Duodenal mucosa (tissue), 2 donors: ENCODE results near the gene NTF3.
"Not testable (repeated sequence)": the region's sequence is repeated elsewhere in the genome, so short reads cannot be mapped to it uniquely, and the experiment has no call there.

Experiments used
- H3K27ac ChIP-seq: one replicate; pipeline ENCODE4 v1.7.0; 2013; ENCODE audit warnings: low read depth, low read length
- H3K27me3 ChIP-seq, 2 donors: one replicate each; pipeline ENCODE4 v1.7.0; 2013; ENCODE audit warnings: low read length in 2 of 2, control low read depth in 1 of 2; ENCODE audit not compliant: insufficient read depth in 2 of 2, control insufficient read depth in 1 of 2
- H3K36me3 ChIP-seq, 2 donors: one replicate each; pipeline ENCODE4 v1.7.0; 2013; ENCODE audit warnings: low read length in 2 of 2, control low read depth in 1 of 2; ENCODE audit not compliant: insufficient read depth in 2 of 2, control insufficient read depth in 1 of 2
- H3K4me1 ChIP-seq, 2 donors: one replicate each; pipeline ENCODE4 v1.7.0; 2013; ENCODE audit warnings: low read length in 2 of 2, control low read depth in 1 of 2; ENCODE audit not compliant: insufficient read depth in 2 of 2, control insufficient read depth in 1 of 2
- H3K4me3 ChIP-seq, 2 donors: one replicate each; pipeline ENCODE4 v1.7.0; 2013; ENCODE audit warnings: low read length in 2 of 2, low read depth in 1 of 2
- H3K9ac ChIP-seq, 2 donors: one replicate each; pipeline ENCODE4 v1.7.0; 2013; ENCODE audit warnings: low read length in 2 of 2, low read depth in 1 of 2
- H3K9me3 ChIP-seq, 2 donors: one replicate each; pipeline ENCODE4 v1.7.0; 2013; ENCODE audit warnings: low read length in 2 of 2, control low read depth in 1 of 2; ENCODE audit not compliant: control insufficient read depth in 1 of 2

The NTF3 gene

GRCh38 chr12:5524116-5524768, 92.3 kb downstream of the NTF3 start:
- H3K4me3 ChIP-seq: no peak overlapping the region
- no peak overlapping the region for H3K27ac ChIP-seq
- no peaks in the 10 kb centered on the region for H3K9me3 ChIP-seq
- no peaks in the 10 kb centered on the region for H3K27me3 ChIP-seq
- no peaks in the 10 kb centered on the region for H3K36me3 ChIP-seq
- H3K9ac ChIP-seq: no peak overlapping the region
- H3K4me1 ChIP-seq: no peaks in the 10 kb centered on the region

GRCh38 chr12:5524769-5525436, 93.0 kb downstream of the NTF3 start:
- no peaks in the 10 kb centered on the region for H3K9me3 ChIP-seq
- H3K9ac ChIP-seq: no peak overlapping the region
- no peak overlapping the region for H3K27ac ChIP-seq
- no peaks in the 10 kb centered on the region for H3K27me3 ChIP-seq
- no peak overlapping the region for H3K4me3 ChIP-seq
- no peaks in the 10 kb centered on the region for H3K4me1 ChIP-seq
- no peaks in the 10 kb centered on the region for H3K36me3 ChIP-seq

GRCh38 chr12:5525783-5526367, 94.0 kb downstream of the NTF3 start:
- H3K9me3 ChIP-seq: no peaks in the 10 kb centered on the region
- H3K4me1 ChIP-seq: no peaks in the 10 kb centered on the region
- H3K27ac ChIP-seq: no peak overlapping the region
- H3K4me3 ChIP-seq: no peak overlapping the region
- H3K27me3 ChIP-seq: no peaks in the 10 kb centered on the region
- no peak overlapping the region for H3K9ac ChIP-seq
- no peaks in the 10 kb centered on the region for H3K36me3 ChIP-seq

GRCh38 chr12:5533368-5533767, 101.5 kb downstream of the NTF3 start:
- Histone ChIP-seq H3K4me1 (no peaks in the 10 kb centered on the region), H3K27ac (no peak overlapping the region), H3K9me3 (no peaks in the 10 kb centered on the region), H3K4me3 (no peak overlapping the region), H3K27me3 (no peaks in the 10 kb centered on the region), H3K9ac (no peak overlapping the region), H3K36me3 (no peaks in the 10 kb centered on the region)

GRCh38 chr12:5534426-5535199, 102.7 kb downstream of the NTF3 start:
- Histone ChIP-seq H3K27me3 (no peaks in the 10 kb centered on the region), H3K36me3 (no peaks in the 10 kb centered on the region), H3K9ac (no peak overlapping the region), H3K4me3 (no peak overlapping the region), H3K27ac (no peak overlapping the region), H3K4me1 (no peaks in the 10 kb centered on the region), H3K9me3 (no peaks in the 10 kb centered on the region)

GRCh38 chr12:5535541-5535940, 103.6 kb downstream of the NTF3 start:
- H3K36me3 ChIP-seq: no peaks in the 10 kb centered on the region
- no peak overlapping the region for H3K27ac ChIP-seq
- no peak overlapping the region for H3K9ac ChIP-seq
- H3K4me1 ChIP-seq: no peaks in the 10 kb centered on the region
- H3K9me3 ChIP-seq: no peaks in the 10 kb centered on the region
- no peak overlapping the region for H3K4me3 ChIP-seq
- H3K27me3 ChIP-seq: no peaks in the 10 kb centered on the region

- not testable (repeated sequence) for H3K9me3 ChIP-seq, H3K27ac ChIP-seq, H3K9ac ChIP-seq, H3K4me1 ChIP-seq, H3K27me3 ChIP-seq, H3K4me3 ChIP-seq, H3K36me3 ChIP-seq
Measured at GRCh38 chr12:5537026-5537615, 105.2 kb downstream of the NTF3 start.

GRCh38 chr12:5537771-5538170, 105.9 kb downstream of the NTF3 start:
- Histone ChIP-seq H3K9me3 (no peaks in the 10 kb centered on the region), H3K27ac (no peak overlapping the region), H3K9ac (no peak overlapping the region), H3K4me1 (no peaks in the 10 kb centered on the region), H3K27me3 (no peaks in the 10 kb centered on the region), H3K36me3 (no peaks in the 10 kb centered on the region), H3K4me3 (no peak overlapping the region)
